GM11168 (cell line): ENCODE data around the gene HEXD.

ENCODE experiments used
- in situ Hi-C: fragments of 300-500 bp; cut with MboI; formaldehyde crosslinking; loops from one replicate; pipeline ENCODE4 v1.12.0; 2022; ENCODE audit warnings: low sequenced_read_pairs; ENCODE audit not compliant: unreplicated experiment

HEXD gene

DNA sequence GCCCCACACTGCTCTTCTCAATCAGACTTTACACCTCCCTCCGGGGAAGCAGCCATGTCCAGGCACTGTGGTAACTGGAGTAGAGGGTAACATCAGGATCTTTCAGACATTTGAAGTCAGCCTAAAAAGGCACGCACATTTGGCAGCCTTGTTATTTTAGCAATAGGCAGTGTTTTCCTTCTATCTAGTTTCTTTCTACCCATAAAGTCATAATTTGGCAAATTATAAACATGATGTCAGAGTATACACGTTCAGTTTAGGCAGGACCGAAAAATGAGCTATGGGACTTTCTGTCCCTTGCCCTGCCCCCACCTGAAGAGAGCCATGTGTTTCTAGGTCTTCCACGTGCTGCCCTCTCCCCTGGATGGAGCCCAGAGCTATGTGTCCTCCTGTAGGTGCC is 61.5 kb downstream of the HEXD start:
- in situ Hi-C loops: no loop called here

GRCh38 chr17:82480318-82480717 is 62.2 kb downstream of the HEXD start:
- in situ Hi-C loops: no loop called here

GRCh38 chr17:82483204-82483660 is 65.1 kb downstream of the HEXD start:
- in situ Hi-C loops: no loop called here

GRCh38 chr17:82483836-82484235 is 65.7 kb downstream of the HEXD start:
- in situ Hi-C loops: no loop called here

- in situ Hi-C loops: no loop called here
Observed at GRCh38 chr17:82486231-82487094, 68.3 kb downstream of the HEXD start.

DNA sequence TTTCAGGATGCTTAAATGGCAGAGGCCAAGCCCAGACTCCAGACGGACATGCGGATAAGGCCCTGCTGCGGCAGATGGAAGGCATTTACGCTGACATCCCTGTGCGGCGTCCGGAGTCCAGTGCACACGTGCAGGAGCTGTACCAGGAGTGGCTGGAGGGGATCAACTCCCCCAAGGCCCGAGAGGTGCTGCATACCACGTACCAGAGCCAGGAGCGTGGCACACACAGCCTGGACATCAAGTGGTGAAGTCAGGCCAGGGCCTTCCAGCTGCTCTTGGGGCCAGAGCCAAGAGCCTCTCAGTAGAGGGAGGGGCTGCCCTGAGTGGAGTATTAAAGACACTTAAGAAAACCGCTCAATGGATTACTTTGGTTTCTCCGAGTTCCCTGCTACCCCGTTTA is 69.8 kb downstream of the HEXD start:
- in situ Hi-C loops: no loop called here

DNA sequence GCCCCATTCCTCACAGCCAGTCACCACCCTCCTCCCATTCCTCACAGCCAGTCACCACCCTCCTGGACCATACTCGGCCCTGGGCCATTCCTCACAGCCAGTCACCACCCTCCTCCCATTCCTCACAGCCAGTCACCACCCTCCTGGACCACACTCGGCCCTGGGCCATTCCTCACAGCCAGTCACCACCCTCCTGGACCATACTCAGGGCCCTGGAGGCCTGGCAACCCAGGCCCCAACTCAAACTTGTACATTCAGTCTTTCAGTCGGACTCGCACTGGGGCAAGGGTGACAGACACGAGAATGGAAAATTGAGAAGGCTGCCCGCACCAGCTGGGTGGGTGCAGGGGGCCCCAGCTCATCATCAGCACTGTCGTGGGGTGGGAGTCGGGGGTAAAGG is 71.0 kb downstream of the HEXD start:
- in situ Hi-C loops: no loop called here

GRCh38 chr17:82489851-82490511 is 71.8 kb downstream of the HEXD start:
- in situ Hi-C loops: no loop called here

DNA sequence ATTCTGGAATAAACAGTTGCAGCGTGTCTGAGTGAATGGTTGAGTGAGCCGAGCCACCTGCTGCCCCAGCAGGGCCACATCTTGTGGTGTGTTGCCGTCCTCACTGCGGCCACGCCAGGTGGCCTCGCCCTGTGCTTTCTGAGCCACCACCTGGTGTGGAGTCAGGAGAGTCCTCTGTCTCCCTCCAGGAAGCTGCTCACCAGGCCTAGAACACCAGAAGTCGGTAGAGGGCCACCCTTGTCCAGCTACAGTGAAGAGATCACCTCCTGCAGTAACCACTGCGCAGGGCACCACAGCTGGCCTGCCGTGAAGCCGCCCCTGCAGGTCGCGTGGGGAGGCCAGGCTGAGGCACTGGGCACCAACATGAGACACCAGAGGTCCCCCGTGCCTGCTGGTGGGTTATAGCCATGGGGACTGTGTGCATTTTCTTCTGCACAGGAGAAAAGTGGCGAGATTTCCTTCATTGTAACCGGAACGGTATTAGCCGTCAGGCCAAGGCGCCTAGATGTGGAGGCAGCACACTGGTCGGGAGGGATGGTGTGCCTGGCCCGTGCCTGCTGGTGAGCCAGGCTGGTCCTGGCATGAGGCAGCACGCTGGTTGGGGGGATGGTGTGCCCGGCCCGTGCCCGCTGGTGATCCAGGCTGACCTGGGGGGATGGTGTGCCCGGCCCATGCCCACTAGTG is 72.5 kb downstream of the HEXD start:
- in situ Hi-C loops: no loop called here

GRCh38 chr17:82491196-82491530 is 73.0 kb downstream of the HEXD start:
- in situ Hi-C loops: no loop called here

DNA sequence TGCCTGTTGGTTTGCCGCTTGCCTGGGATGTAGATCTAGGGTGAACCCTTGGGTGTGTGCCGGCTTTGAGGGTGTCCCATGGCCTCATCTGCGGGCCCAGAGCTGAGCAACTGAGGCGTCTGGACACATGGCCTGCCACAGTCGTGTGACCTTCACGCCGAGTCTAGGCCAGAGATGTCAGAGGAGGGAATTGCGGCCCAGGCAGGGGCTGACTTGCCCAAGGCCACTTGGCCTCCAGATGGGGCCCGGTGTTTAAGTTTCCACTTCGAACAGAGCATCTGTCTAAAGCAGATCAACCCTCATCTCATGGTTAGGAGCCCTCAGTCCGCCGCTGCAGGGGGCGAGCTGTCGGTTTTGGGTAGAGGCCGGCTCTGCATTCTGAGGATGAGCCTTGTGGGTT is 73.4 kb downstream of the HEXD start:
- in situ Hi-C loops: no loop called here
